ENCODE results near the gene CHCHD10.

- TF ChIP-seq CTCF (conservative IDR thresholded peaks at IDR 0.05) (no peak), EZH2 (IDR thresholded peaks at IDR 0.05; ENCODE audit: low read depth) (no peak)
Observed at GRCh38 chr22:23767303-23767672, 484 bp downstream of the CHCHD10 start.

Measured in PC-9 (cell line).